Epithelial cell of esophagus (primary cell): ENCODE measurements around the gene PYGO2.
A peak's percentile ranks its signal among the peaks of the same experiment; 100 is the strongest.

ENCODE experiments used
- DNase-seq: peaks from one replicate; pipeline ENCODE4 v3.0.0; 2010; ENCODE audit warnings: low read depth
- H3K4me3 ChIP-seq: 2 replicates; pipeline ENCODE4 v1.5.1; 2011; ENCODE audit warnings: mild to moderate bottlenecking, low read length, control low read depth
- CTCF ChIP-seq: IDR thresholded peaks from 2 replicates; pipeline ENCODE4 v1.5.1; 2011; ENCODE audit warnings: low read depth, mild to moderate bottlenecking, low read length, control low read depth, inconsistent platforms; ENCODE audit not compliant: insufficient read depth; ENCODE audit errors: missing control alignments

Gene PYGO2

GRCh38 chr1:154969860-154970452, 8.4 kb upstream of the PYGO2 start:
- TF ChIP-seq CTCF = no peak
- peak overlapping the region; percentile 96 for H3K4me3 ChIP-seq
- DNase-seq = no peak

GRCh38 chr1:154969246-154969645, 7.7 kb upstream of the PYGO2 start:
- TF ChIP-seq CTCF = no peak
- H3K4me3 ChIP-seq = peak overlapping the region; percentile 96
- no peak for DNase-seq

GRCh38 chr1:154968731-154969130, 7.1 kb upstream of the PYGO2 start:
- DNase-seq = no peak
- TF ChIP-seq CTCF = no peak
- peak overlapping the region; percentile 96 for H3K4me3 ChIP-seq

- H3K4me3 ChIP-seq = peak overlapping the region; percentile 96
- TF ChIP-seq CTCF = no peak
- DNase-seq = no peak
These were observed 5.9 kb upstream of the PYGO2 start for GRCh38 chr1:154967331-154967950.

GRCh38 chr1:154966111-154966510, 4.5 kb upstream of the PYGO2 start:
- no peak for DNase-seq
- H3K4me3 ChIP-seq = no peak overlapping the region
- no peak for TF ChIP-seq CTCF

GRCh38 chr1:154964359-154964758, 2.8 kb upstream of the PYGO2 start:
- no peak for TF ChIP-seq CTCF
- no peak for DNase-seq
- H3K4me3 ChIP-seq = no peak overlapping the region

GRCh38 chr1:154963643-154964042, 2.1 kb upstream of the PYGO2 start:
- no peak for DNase-seq
- TF ChIP-seq CTCF = no peak

More at GRCh38 chr1:154963643-154964042, 2.1 kb upstream of the PYGO2 start:
- H3K4me3 ChIP-seq = no peak overlapping the region
